C4-2B (cell line): ENCODE measurements around the gene UTS2R.

Source experiments
- H3K27ac ChIP-seq: fragments of 450-650 bp; 2 replicates; pipeline ENCODE4 v1.5.1; 2017
- ZFX ChIP-seq: fragments of 450-650 bp; IDR thresholded peaks from 2 replicates; pipeline ENCODE4 v1.6.1; 2017
- TF ChIP-seq, protein P1 (sequence below): fragments of 450-650 bp; conservative IDR thresholded peaks from 2 replicates; pipeline ENCODE4 v1.5.1; 2017; ENCODE audit warnings: mild to moderate bottlenecking

Gene UTS2R

GRCh38 chr17:82387705-82388106 lies 16.1 kb downstream of the UTS2R start:
- TF ChIP-seq ZFX, result no peak
- TF ChIP-seq, protein P1, sequence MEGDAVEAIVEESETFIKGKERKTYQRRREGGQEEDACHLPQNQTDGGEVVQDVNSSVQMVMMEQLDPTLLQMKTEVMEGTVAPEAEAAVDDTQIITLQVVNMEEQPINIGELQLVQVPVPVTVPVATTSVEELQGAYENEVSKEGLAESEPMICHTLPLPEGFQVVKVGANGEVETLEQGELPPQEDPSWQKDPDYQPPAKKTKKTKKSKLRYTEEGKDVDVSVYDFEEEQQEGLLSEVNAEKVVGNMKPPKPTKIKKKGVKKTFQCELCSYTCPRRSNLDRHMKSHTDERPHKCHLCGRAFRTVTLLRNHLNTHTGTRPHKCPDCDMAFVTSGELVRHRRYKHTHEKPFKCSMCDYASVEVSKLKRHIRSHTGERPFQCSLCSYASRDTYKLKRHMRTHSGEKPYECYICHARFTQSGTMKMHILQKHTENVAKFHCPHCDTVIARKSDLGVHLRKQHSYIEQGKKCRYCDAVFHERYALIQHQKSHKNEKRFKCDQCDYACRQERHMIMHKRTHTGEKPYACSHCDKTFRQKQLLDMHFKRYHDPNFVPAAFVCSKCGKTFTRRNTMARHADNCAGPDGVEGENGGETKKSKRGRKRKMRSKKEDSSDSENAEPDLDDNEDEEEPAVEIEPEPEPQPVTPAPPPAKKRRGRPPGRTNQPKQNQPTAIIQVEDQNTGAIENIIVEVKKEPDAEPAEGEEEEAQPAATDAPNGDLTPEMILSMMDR, result no peak
- H3K27ac ChIP-seq, result no peak overlapping the region

DNA sequence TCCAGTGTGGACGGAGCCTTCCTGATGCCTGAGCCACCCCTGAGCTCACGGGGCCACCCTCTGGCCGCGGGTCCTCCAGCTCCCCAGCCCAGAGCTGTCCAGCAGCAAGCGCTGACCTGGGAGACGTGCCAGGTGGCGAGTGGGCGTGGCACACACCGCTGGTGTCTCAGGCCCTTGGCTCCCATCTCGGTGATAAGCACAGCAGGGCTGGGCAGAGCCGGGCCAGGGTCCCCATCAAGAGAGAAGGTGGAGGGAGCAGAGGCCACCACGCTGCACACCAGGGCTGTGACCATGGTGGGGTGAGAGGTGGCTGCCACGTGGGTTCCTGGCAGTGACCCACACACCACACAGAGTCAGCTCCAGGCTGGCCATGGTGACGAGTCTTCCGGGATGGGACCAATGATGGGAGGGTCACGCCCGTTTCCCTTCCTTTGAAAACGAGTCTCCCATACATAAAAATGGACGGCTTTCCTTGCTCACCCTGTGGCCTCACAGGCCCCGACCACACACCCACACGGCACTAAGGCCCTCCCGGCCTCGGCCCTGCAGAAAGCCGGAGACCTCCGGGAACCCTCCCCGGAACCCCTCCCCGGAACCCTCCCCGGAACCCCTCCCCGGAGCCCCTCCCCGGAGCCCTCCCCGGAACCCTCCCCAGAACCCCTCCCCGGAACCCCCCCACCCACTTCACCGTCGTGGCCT lies 16.8 kb downstream of the UTS2R start:
- H3K27ac ChIP-seq, result no peak overlapping the region
- TF ChIP-seq, protein P1, result no peak
- no peak for TF ChIP-seq ZFX

DNA sequence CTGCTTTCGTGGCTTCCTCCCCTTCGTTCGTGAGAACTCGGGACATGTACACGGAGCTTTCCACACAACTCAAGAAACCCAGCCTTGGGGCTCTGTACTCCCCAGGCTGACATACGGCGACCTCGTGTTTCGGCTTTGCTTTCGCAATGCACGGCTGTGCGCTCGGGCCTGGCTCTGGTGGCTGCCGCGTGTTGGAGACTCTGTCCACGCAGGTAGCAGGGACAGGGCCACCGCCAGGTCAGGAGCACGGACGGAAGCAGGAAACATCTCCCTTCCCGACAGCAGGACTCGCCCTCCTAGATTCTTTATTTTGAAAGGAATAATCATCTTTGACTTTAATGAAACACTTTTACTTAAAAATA lies 17.3 kb downstream of the UTS2R start:
- TF ChIP-seq ZFX, result no peak
- TF ChIP-seq, protein P1, result no peak

GRCh38 chr17:82389379-82389778 lies 17.8 kb downstream of the UTS2R start:
- H3K27ac ChIP-seq, result no peak overlapping the region
- TF ChIP-seq, protein P1, result no peak
- TF ChIP-seq ZFX, result no peak

More for the DNA sequence above, 17.3 kb downstream of the UTS2R start:
- no peak overlapping the region for H3K27ac ChIP-seq

DNA sequence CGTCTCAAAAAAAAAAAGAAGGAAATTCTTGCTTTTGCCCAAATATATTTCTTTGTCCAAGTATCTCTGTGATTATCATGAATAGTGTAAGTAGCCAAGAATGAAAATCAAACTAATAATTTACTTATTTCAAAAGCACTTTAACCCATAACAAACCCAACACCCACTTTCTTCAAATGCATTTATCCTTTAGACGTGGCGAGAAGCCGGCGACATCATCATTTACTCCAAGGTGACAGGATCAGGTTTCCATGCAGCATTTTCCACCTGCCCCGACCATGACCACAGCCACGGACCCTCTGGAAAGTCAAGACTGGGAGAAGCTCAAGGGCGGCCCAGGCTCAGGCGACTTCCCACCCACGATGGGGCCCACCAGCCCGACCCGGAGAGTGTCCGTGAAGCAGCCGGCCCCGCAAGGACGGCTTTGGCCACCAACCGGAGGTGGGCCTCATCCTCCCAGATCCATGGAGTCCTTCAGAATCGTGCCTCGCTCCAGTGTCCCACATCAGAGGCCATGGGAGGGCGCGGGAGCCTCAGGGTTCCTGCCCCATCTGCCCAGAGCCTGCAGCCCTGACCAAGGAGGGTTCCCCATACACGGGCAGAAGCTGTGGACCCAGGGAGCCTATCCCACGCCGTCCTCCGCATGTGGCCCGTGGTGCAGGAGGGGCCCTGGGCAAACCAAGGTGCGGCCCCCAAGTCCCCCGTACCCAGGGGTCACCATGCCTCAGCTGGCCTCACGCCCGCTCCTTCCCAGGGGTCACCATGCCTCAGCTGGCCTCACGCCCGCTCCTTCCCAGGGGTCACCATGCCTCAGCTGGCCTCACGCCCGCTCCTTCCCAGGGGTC lies 18.7 kb downstream of the UTS2R start:
- TF ChIP-seq, protein P1, result no peak
- TF ChIP-seq ZFX, result no peak
- no peak overlapping the region for H3K27ac ChIP-seq

- no peak overlapping the region for H3K27ac ChIP-seq
- no peak for TF ChIP-seq ZFX
- TF ChIP-seq, protein P1, result no peak
Observed at GRCh38 chr17:82390860-82391435, 19.4 kb downstream of the UTS2R start.
